ENCODE measurements around the gene TMEM170A. TPM values are rescaled to one million over a fixed set of nuclear protein-coding genes. Genes with fewer than 3 reads are reported as not detected.
"Not testable (repeated sequence)": the region's sequence is repeated elsewhere in the genome, so short reads cannot be mapped to it uniquely, and the experiment has no call there.

Gene TMEM170A
- total RNA-seq, 1 donor from 2014 or later, result 29.1 TPM

DNA sequence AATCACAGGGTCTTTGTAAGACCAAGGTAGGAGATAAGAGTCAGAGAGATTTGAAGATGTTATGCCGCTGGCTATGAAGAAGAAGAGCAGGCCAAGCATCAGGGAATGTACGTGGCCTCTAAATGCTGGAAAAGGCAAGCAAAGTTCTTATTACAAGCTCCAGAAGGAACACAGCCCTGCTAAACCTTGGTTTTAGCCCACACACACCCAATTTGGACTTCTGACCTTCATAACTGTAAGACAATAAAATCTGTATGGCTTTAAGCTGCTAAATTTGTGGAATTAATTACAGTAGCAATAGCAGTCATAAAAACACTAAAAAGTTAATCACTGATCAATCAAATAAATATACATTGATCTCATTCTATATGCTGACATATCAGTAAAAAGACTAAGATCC, 6.0 kb downstream of the TMEM170A start:
- Histone ChIP-seq H3K4me3 (ENCODE audit: low read depth, low read length) (no peak overlapping the region), H3K36me3 (ENCODE audit: control insufficient read depth, insufficient read depth, low read length) (no peaks in the 10 kb centered on the region), H3K27me3 (ENCODE audit: control insufficient read depth, insufficient read depth, low read length) (no peaks in the 10 kb centered on the region)
- TF ChIP-seq, protein P1, sequence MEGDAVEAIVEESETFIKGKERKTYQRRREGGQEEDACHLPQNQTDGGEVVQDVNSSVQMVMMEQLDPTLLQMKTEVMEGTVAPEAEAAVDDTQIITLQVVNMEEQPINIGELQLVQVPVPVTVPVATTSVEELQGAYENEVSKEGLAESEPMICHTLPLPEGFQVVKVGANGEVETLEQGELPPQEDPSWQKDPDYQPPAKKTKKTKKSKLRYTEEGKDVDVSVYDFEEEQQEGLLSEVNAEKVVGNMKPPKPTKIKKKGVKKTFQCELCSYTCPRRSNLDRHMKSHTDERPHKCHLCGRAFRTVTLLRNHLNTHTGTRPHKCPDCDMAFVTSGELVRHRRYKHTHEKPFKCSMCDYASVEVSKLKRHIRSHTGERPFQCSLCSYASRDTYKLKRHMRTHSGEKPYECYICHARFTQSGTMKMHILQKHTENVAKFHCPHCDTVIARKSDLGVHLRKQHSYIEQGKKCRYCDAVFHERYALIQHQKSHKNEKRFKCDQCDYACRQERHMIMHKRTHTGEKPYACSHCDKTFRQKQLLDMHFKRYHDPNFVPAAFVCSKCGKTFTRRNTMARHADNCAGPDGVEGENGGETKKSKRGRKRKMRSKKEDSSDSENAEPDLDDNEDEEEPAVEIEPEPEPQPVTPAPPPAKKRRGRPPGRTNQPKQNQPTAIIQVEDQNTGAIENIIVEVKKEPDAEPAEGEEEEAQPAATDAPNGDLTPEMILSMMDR (IDR thresholded peaks at IDR 0.05; ENCODE audit: insufficient read depth, low read length, poor library complexity, severe bottlenecking), result no peak
- no peak for DNase-seq (ENCODE audit: low read depth)

- no peak overlapping the region for H3K4me3 ChIP-seq (ENCODE audit: low read depth, low read length)
- DNase-seq (ENCODE audit: low read depth), result no peak
These were observed 6.5 kb downstream of the TMEM170A start for GRCh38 chr16:75458029-75458428.

GRCh38 chr16:75457485-75458021, 6.9 kb downstream of the TMEM170A start:
- TF ChIP-seq, protein P1 (IDR thresholded peaks at IDR 0.05; ENCODE audit: insufficient read depth, low read length, poor library complexity, severe bottlenecking), result no peak
- DNase-seq (ENCODE audit: low read depth), result no peak
- no peaks in the 10 kb centered on the region for H3K27me3 ChIP-seq (ENCODE audit: control insufficient read depth, insufficient read depth, low read length)
- H3K36me3 ChIP-seq (ENCODE audit: control insufficient read depth, insufficient read depth, low read length), result no peaks in the 10 kb centered on the region
- H3K4me3 ChIP-seq (ENCODE audit: low read depth, low read length), result no peak overlapping the region

More at GRCh38 chr16:75458029-75458428, 6.5 kb downstream of the TMEM170A start:
- Histone ChIP-seq H3K27me3 (ENCODE audit: control insufficient read depth, insufficient read depth, low read length) (no peaks in the 10 kb centered on the region), H3K36me3 (ENCODE audit: control insufficient read depth, insufficient read depth, low read length) (no peaks in the 10 kb centered on the region)
- TF ChIP-seq, protein P1 (IDR thresholded peaks at IDR 0.05; ENCODE audit: insufficient read depth, low read length, poor library complexity, severe bottlenecking), result no peak

DNA sequence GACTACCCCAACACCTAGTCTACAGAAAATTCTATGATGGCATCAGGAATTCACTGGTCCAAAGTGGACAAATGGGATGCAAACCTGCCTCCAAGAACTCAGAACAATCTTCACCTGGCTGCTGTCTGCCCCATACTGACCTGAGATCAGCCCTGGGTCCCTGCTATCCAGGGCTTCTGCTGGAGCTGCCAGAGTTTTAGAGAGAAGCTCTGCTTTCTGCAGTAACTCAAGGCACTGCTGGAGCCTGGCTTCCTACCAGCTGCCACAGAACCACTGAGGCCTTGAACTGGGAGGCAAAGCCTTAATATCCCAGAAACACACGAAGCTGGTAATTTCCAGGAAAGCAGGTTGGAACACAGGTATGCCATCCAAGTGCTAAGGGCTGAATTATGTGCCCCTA, 7.5 kb downstream of the TMEM170A start:
- DNase-seq (ENCODE audit: low read depth), result no peak
- TF ChIP-seq, protein P1 (IDR thresholded peaks at IDR 0.05; ENCODE audit: insufficient read depth, low read length, poor library complexity, severe bottlenecking), result no peak
- H3K36me3 ChIP-seq (ENCODE audit: control insufficient read depth, insufficient read depth, low read length), result no peaks in the 10 kb centered on the region
- H3K27me3 ChIP-seq (ENCODE audit: control insufficient read depth, insufficient read depth, low read length), result no peaks in the 10 kb centered on the region
- no peak overlapping the region for H3K4me3 ChIP-seq (ENCODE audit: low read depth, low read length)

DNA sequence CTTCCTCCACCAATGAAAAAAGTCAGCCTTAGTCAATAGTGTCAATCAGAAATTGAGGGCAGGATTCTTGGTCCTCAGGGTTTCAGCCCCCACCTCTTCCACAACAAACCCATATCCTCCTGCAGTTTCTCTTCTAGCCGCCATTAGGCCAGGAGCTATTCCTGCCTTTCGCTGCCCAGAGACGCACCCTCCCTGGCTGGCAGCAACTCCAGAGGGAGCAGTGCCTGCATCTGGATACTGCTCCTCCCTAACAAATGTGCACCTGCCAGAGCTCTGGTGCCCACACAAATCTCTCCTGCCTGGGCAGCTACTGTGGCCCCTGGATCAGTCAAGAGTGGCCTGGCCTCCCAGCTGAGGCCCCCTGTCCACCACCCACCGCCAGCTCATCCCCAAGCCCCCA, 8.0 kb downstream of the TMEM170A start:
- H3K36me3 ChIP-seq (ENCODE audit: control insufficient read depth, insufficient read depth, low read length); DNase-seq (ENCODE audit: low read depth); H3K4me3 ChIP-seq (ENCODE audit: low read depth, low read length); H3K27me3 ChIP-seq (ENCODE audit: control insufficient read depth, insufficient read depth, low read length): not testable (repeated sequence)

DNA sequence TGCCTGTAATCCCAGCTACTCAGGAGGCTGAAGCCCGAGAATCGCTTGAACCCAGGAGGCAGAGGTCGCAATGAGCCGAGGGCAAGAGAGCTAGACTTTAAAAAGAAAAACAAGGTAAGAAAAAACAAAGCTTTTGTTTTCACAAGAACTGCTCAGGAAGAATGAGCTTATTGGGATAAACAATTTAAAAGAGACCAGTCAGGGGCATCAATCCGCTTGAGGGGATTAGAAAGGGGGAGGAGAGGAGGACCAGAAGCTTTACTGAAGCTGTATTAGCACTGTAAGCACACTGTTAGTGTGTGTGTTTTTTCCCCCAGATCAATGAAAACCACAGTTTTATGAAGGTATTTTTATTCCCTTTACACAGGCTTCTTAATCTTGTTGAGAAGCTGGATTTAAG, 8.8 kb downstream of the TMEM170A start:
- no peak for DNase-seq (ENCODE audit: low read depth)
- Histone ChIP-seq H3K27me3 (ENCODE audit: control insufficient read depth, insufficient read depth, low read length) (no peaks in the 10 kb centered on the region), H3K4me3 (ENCODE audit: low read depth, low read length) (no peak overlapping the region), H3K36me3 (ENCODE audit: control insufficient read depth, insufficient read depth, low read length) (no peaks in the 10 kb centered on the region)
- TF ChIP-seq, protein P1 (IDR thresholded peaks at IDR 0.05; ENCODE audit: insufficient read depth, low read length, poor library complexity, severe bottlenecking), result no peak

Data from kidney epithelial cell (primary cell).